Retina (tissue), 1 donor: ENCODE data around the gene PCID2.

ENCODE experiments used
- DNase-seq: peaks from one replicate; pipeline ENCODE4 v3.0.0-alpha.2; 2016

The PCID2 gene

GRCh38 chr13:113219256-113219940 is 10.9 kb upstream of the PCID2 start:
- no peak for DNase-seq

GRCh38 chr13:113218586-113218985 is 10.1 kb upstream of the PCID2 start:
- DNase-seq, result no peak

- DNase-seq, result peak; percentile 24
Observed at GRCh38 chr13:113216254-113217048, 8.0 kb upstream of the PCID2 start.

- no peak for DNase-seq
Observed at GRCh38 chr13:113211774-113212173, 3.3 kb upstream of the PCID2 start.

- DNase-seq, result no peak
Observed at GRCh38 chr13:113210833-113211232, 2.4 kb upstream of the PCID2 start.

GRCh38 chr13:113209759-113210421 is 1.4 kb upstream of the PCID2 start:
- peak; percentile 76 for DNase-seq

GRCh38 chr13:113209336-113209758 is 878 bp upstream of the PCID2 start, which contains the start of gene CUL4A:
Gene CUL4A (plus strand): TSS chr13:113209613. CDS start chr13:113209628, 15 bp downstream.
- DNase-seq, result no peak

GRCh38 chr13:113207890-113208420 is 514 bp downstream of the PCID2 start:
- DNase-seq, result no peak

- DNase-seq, result no peak
Observed at GRCh38 chr13:113207460-113207859, 1.0 kb downstream of the PCID2 start.

GRCh38 chr13:113205428-113205931 is 3.0 kb downstream of the PCID2 start:
- DNase-seq, result no peak

GRCh38 chr13:113204378-113204734 is 4.1 kb downstream of the PCID2 start:
- DNase-seq, result no peak

GRCh38 chr13:113203507-113204377 is 4.7 kb downstream of the PCID2 start:
- no peak for DNase-seq

- no peak for DNase-seq
Observed at GRCh38 chr13:113202912-113203311, 5.6 kb downstream of the PCID2 start.

GRCh38 chr13:113201815-113202214 is 6.7 kb downstream of the PCID2 start:
- DNase-seq, result no peak

- no peak for DNase-seq
Observed at GRCh38 chr13:113196970-113197737, 11.3 kb downstream of the PCID2 start.

GRCh38 chr13:113195360-113195759 is 13.1 kb downstream of the PCID2 start:
- no peak for DNase-seq

- no peak for DNase-seq
Observed at GRCh38 chr13:113192902-113193301, 15.6 kb downstream of the PCID2 start.

GRCh38 chr13:113192279-113192678 is 16.2 kb downstream of the PCID2 start:
- DNase-seq, result no peak

GRCh38 chr13:113190181-113190580 is 18.3 kb downstream of the PCID2 start:
- DNase-seq, result no peak

- no peak for DNase-seq
Observed at GRCh38 chr13:113187883-113188665, 20.4 kb downstream of the PCID2 start.

GRCh38 chr13:113187263-113187669 is 21.2 kb downstream of the PCID2 start:
- peak; percentile 46 for DNase-seq
